Jurkat, Clone E6-1 (cell line): Measurements from ENCODE around the gene SDHC.
"Not testable (repeated sequence)": the region's sequence is repeated elsewhere in the genome, so short reads cannot be mapped to it uniquely, and the experiment has no call there.

ENCODE experiments used
- DNase-seq: peaks from one replicate; pipeline ENCODE4 v3.0.0-alpha.2; 2011; ENCODE audit warnings: low read depth, low spot score
- H3K4me3 ChIP-seq: 2 replicates; pipeline ENCODE4 v1.5.1; 2011; ENCODE audit warnings: mild to moderate bottlenecking, low read length, control low read depth, moderate library complexity

The SDHC gene

DNA sequence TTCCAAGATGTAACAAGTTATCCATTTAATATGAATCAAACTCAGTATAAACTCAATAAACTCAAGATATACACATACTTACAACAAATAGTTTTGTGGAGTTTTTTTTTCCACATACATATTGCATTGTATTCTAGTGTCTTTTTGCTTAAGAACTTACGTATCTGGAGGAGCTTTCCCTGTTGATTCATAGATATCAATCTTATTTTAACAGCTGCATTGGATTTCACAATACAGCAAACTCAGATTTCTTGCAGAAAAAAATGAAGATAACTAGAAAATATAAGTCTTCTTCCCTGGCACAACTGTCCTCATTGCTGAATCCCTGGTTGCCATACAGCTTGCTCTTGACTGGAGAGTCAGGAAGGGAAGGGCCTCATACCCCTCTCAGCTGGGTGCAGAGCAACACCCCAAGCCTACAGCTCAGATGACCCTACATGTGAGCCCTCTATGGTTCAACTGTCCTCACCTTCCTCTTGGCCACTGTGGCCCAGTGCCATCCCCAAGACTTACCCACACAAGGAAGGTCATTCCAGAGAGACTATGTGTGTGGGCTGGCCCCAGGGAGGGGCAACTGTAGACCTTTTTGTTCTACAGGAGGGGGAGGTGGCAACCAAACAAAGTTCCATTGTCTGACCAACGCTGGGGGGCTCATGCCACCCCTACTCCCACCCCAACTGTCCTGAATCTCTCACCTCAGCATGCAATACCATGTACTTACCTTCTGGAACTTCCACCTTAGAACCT lies 6.1 kb upstream of the SDHC start:
- no peak for DNase-seq
- H3K4me3 ChIP-seq: no peak overlapping the region

- no peak within 1 kb of the TSS for H3K4me3 ChIP-seq
- no peak for DNase-seq
These were observed 4.3 kb upstream of the SDHC start, which contains the start of gene MPZ for GRCh38 chr1:161309868-161310267. MPZ (minus strand) TSS chr1:161309968; CDS start chr1:161309905, 63 bp downstream.

DNA sequence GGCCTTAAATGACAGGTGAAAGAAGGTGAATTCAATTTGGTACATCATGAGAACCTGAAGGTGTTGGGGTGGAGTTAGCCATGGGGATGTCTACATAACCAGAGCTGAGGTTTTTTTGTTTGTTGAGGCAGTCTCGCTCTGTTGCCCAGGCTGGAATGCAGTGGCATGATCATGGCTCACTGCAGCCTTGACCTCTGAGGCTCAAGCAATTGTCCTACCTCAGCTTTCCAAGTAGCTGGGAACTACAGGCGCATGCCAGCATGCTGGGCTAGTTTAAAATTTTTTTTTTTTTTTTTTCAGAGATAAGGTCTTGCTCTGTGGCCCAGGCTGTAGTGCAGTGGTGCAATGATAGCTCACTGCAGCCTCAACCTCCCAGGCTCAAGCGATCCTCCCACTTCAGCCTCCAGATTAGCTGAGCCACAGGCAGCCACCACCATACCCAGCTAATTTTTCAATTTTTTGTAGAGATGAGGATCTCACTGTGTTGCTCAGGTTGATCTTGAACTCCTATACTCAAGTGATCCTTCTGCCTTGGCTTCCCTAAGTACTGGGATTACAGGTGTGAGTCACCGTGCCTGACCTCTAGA lies 2.5 kb upstream of the SDHC start:
- no peak for DNase-seq
- H3K4me3 ChIP-seq: no peak overlapping the region

DNA sequence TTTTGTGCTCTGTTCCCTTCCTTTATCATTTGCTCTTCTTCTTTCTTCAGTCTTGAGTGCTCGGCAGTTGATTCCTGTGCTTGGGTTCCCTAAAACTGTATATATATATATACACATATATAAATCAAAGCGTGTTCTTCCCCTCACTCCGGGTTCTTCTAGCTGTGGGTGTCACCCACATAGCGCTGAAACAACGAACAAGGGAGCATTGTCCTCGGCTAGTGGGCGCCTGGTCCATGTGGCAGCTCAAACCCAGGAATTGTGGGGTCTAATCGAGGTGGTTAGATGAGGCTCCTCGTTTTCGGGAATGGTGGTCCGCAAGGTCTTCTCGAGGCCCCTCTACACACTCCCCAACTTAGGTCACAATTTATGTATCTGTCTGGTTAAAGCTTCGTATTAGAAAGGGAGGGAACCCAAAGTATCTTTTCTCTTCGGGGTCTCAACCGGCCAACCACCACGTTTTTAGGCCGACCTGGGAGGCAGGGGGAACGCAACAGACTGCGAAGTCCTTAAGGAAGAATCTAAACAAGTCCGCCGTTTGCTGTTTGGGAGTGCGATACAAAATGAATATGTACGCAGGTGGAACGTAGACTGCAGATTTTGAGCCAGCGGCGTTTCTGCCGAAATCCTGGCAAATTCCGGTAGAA lies 504 bp upstream of the SDHC start:
- no peak for DNase-seq
- H3K4me3 ChIP-seq: peak overlapping the region; percentile 96

DNA sequence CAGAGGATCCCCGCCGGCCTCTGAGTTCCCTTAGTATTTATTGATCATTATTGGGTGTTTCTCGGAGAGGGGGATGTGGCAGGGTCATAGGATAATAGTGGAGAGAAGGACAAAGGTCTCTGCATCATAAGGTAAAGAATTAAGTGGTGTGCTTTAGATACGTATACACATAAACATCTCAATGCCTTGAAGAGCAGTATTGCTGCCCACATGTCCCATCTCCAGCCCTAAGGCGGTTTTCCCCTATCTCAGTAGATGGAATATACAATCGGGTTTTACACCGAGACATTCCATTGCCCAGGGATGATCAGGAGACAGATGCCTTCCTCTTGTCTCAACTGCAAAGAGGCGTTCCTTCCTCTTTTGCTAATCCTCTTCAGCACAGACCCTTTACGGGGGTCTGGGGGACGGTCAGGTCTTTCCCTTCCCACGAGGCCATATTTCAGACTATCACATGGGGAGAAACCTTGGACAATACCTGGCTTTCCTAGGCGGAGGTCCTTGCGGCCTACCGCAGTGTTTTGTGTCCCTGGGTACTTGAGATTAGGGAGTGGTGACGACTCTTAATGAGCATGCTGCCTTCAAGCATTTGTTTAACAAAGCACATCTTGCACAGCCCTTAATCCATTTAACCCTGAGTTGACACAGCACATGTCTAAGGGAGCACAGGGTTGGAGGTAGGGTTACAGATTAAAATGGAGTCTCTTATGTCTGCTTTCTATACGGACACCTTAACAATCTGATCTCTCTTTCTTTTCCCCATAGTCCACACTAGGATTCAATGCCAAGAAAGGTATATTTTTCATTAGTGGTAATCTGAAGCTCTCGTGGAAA lies 1.9 kb downstream of the SDHC start:
- not testable (repeated sequence) for DNase-seq, H3K4me3 ChIP-seq

GRCh38 chr1:161324020-161324419 lies 9.8 kb downstream of the SDHC start:
- H3K4me3 ChIP-seq: no peak overlapping the region
- peak; percentile 37 for DNase-seq

- no peak overlapping the region for H3K4me3 ChIP-seq
- DNase-seq: no peak
These were observed 16.2 kb downstream of the SDHC start for GRCh38 chr1:161330346-161330745.

GRCh38 chr1:161333166-161333565 lies 19.0 kb downstream of the SDHC start:
- H3K4me3 ChIP-seq: no peak overlapping the region
- no peak for DNase-seq

DNA sequence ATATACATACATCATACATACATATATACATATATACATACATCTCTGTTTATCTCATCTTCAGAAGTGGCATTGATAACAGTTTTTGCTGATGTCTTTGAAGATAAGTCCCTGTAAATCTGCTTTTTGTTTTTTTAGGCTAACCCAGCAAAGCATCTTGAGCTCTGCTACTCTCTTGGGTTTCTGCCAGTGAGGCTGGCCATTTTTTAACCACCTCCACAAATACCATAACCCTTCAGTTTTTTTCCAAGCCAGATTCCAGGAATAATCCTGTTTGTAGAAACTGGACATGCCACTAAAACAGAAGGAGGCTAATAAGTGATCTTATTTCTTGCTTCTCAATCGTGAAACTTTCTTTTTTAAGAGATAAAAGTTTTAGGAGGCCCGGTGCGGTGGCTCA lies 21.6 kb downstream of the SDHC start:
- no peak overlapping the region for H3K4me3 ChIP-seq
- no peak for DNase-seq

DNA sequence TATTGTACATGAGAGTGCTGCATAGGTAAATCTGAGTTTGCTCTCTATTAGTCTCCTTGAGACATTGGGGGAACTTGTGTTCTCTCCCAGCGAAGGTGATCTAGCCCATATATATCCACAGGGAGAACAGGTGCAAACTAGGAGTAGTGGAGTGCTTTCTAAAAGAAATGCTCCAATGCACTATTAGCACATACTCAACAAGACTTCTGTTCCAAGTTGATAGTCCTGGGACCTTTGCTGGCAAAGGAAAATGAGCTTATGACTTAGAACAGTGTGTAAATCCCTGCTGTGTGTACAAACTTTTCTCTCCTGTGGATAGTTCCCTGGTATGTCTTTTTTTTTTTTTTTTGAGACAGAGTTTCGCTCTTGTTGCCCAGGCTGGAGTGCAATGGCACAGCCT lies 28.0 kb downstream of the SDHC start:
- no peak overlapping the region for H3K4me3 ChIP-seq
- no peak for DNase-seq

DNA sequence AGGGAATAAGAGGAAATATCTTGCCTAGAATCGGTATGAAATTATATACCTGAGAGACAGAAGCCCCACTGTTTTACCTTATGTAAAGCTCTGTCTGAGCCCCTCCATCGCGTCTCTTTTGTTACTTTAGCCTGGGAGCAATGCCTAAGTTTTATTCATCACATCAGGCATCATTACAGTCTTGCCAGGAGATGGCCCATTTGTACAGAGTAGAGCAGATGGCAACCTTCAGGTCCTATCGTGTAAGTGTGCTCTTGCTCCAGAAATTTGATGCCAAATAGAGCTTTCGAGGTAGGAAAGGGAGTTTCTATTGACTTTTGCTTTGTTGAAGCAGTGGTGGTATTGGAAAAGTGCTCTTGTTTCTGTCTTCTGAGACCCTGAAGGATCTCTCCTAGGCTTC lies 28.6 kb downstream of the SDHC start:
- H3K4me3 ChIP-seq: no peak overlapping the region
- no peak for DNase-seq

GRCh38 chr1:161350671-161351070 lies 36.5 kb downstream of the SDHC start:
- DNase-seq: no peak

DNA sequence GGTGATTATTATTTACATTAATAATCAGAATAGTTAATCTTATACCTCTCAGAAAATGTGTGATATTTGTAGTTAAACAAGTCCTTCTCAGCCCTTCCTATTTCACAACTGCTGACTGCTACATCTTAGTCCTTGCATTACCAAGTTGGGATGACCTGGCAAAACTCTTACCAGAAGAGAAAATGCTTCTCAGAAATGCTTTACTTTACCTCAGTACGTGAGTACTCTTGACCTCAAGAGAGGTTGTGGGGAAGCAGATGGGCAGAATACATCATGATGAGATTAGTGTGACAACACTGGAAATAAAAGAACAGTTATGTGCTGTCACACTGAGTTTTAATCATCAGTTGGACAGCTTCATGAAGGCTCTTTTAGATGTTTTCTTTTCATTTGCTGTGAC lies 37.3 kb downstream of the SDHC start:
- no peak for DNase-seq
- no peak overlapping the region for H3K4me3 ChIP-seq

More at GRCh38 chr1:161350671-161351070, 36.5 kb downstream of the SDHC start:
- H3K4me3 ChIP-seq: no peak overlapping the region

- DNase-seq: no peak
- H3K4me3 ChIP-seq: no peak overlapping the region
These were observed 42.9 kb downstream of the SDHC start for GRCh38 chr1:161357073-161357472.

DNA sequence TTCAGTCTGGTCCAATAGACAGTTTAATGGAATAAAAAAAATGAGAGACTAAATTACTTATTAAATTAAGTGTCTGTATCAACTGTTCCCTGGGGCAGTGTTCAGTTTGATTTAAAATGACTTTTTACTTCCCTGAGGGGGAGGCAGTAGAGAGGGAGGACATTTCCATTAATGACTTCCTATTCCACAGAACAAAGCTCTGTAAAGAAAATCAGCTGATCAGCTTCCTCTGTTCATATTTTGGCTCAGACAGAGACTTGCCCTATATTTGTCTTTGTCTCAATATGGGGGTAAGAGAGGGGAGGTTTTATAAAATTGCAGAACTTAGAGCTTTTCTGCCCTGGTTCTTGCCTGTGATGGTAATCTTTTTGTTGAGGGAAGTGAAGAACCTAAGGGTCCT lies 45.1 kb downstream of the SDHC start:
- no peak overlapping the region for H3K4me3 ChIP-seq
- no peak for DNase-seq

DNA sequence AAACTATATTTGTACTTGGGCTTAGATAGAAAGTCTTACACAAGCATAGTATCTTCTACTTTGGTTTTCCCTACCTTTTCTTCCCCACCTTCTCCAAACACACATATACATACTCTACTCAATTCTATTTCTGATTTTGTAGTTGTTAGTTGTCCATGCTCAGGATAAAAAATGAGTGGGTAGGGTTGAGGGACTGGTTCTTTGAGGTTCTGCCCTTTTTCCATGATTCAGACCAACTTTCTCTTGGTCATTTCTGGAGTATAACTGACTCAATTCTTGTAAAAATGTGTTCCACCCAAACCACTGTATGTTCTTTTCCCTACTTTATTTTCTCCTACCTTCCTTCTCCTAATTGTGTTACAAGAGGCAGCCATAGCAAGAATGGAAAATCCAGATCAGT lies 50.2 kb downstream of the SDHC start:
- H3K4me3 ChIP-seq: no peak overlapping the region
- DNase-seq: no peak

DNA sequence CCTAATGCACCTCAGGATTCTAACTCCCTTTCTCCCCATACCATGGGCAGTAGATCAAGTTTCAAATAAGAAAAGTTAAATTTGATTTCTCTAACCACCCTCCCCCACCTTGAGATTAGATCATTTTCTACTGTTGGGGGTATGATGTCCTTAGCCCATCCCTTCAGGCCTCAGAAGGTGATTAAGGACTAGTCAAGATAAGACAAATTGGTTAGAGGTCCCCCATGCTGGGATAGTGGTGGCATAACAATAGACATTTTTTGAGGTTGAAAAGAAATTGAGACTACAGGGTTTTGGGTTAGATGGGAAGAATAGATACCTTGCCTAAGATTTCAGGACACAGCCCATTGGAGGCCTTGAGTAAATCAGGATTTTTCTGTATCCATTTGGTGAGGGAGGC lies 51.0 kb downstream of the SDHC start:
- no peak for DNase-seq
- H3K4me3 ChIP-seq: no peak overlapping the region

- DNase-seq: peak; percentile 59
- no peak within 1 kb of the TSS for H3K4me3 ChIP-seq
These were observed 53.7 kb downstream of the SDHC start, which contains the start of gene CFAP126 for GRCh38 chr1:161367684-161368400. CFAP126 (minus strand) TSS chr1:161367876; CDS start chr1:161367868, 8 bp downstream.

- no peak for DNase-seq
- H3K4me3 ChIP-seq: no peak overlapping the region
These were observed 59.3 kb downstream of the SDHC start for GRCh38 chr1:161373442-161373841.
